Osteoblast (primary cell): ENCODE results near the gene SP7. TPM values are rescaled to one million over a fixed set of nuclear protein-coding genes. Genes with fewer than 3 reads are reported as not detected.

Experiments used
- DNase-seq: peaks from one replicate; pipeline ENCODE4 v3.0.0; 2011; ENCODE audit warnings: low spot score, mixed read lengths; ENCODE audit not compliant: insufficient read length; ENCODE audit errors: missing footprints
- H2AFZ ChIP-seq: 2 replicates; pipeline ENCODE4 v1.6.0; 2011; ENCODE audit warnings: mild to moderate bottlenecking, low read length
- H3K27ac ChIP-seq: 2 replicates; pipeline ENCODE4 v1.5.1; 2011; ENCODE audit warnings: mild to moderate bottlenecking, low read depth, low read length, moderate library complexity
- H3K27me3 ChIP-seq: 2 replicates; pipeline ENCODE4 v1.6.0; 2012; ENCODE audit warnings: mild to moderate bottlenecking, control low read depth, inconsistent platforms, low read length, moderate library complexity; ENCODE audit not compliant: insufficient read depth
- H3K36me3 ChIP-seq: 2 replicates; pipeline ENCODE4 v1.5.1; 2011; ENCODE audit warnings: mild to moderate bottlenecking, low read length, control low read depth, moderate library complexity; ENCODE audit not compliant: insufficient read depth
- H3K4me1 ChIP-seq: 2 replicates; pipeline ENCODE4 v1.5.1; 2011; ENCODE audit warnings: mild to moderate bottlenecking, low read length, control low read depth, moderate library complexity; ENCODE audit not compliant: insufficient read depth
- H3K4me2 ChIP-seq: 2 replicates; pipeline ENCODE4 v1.6.0; 2011; ENCODE audit warnings: mild to moderate bottlenecking, low read length; ENCODE audit not compliant: insufficient read depth
- H3K4me3 ChIP-seq: fragments of 200-600 bp; sonication (generic); 3 replicates; pipeline ENCODE4 v1.5.1; 2012; ENCODE audit warnings: mild to moderate bottlenecking, low read length, inconsistent platforms; ENCODE audit not compliant: insufficient read depth
- H3K79me2 ChIP-seq: 2 replicates; pipeline ENCODE4 v1.6.0; 2012; ENCODE audit warnings: mild to moderate bottlenecking, low read length, control low read depth, inconsistent platforms; ENCODE audit not compliant: insufficient read depth
- H3K9me3 ChIP-seq: 2 replicates; pipeline ENCODE4 v1.5.1; 2011; ENCODE audit warnings: low read depth, low read length, control low read depth
- H4K20me1 ChIP-seq: 2 replicates; pipeline ENCODE4 v1.6.0; 2012; ENCODE audit warnings: mild to moderate bottlenecking, low read length, control low read depth; ENCODE audit not compliant: insufficient read depth
- total RNA-seq: library from RNA; depleted of rRNA; stranded (reverse); fragments of >200 nt; gene quantifications from 2 replicates; pipeline ENCODE4 v1.2.3, GENCODE V29; 2012
- TF ChIP-seq, protein P1 (sequence below): IDR thresholded peaks from 2 replicates; pipeline ENCODE4 v1.5.1; 2011; ENCODE audit warnings: mild to moderate bottlenecking, low read depth, low read length, moderate library complexity; ENCODE audit errors: extremely low read depth

Gene SP7
- total RNA-seq, 1 donor, result not detected

- no peaks in the 10 kb centered on the region for H3K27me3 ChIP-seq
- DNase-seq, result no peak
- H3K4me2 ChIP-seq, result no peak overlapping the region
- H4K20me1 ChIP-seq, result no peaks in the 10 kb centered on the region
- H3K9me3 ChIP-seq, result no peaks in the 10 kb centered on the region
- peak overlapping the region; percentile 63 for H2AFZ ChIP-seq
- TF ChIP-seq, protein P1, sequence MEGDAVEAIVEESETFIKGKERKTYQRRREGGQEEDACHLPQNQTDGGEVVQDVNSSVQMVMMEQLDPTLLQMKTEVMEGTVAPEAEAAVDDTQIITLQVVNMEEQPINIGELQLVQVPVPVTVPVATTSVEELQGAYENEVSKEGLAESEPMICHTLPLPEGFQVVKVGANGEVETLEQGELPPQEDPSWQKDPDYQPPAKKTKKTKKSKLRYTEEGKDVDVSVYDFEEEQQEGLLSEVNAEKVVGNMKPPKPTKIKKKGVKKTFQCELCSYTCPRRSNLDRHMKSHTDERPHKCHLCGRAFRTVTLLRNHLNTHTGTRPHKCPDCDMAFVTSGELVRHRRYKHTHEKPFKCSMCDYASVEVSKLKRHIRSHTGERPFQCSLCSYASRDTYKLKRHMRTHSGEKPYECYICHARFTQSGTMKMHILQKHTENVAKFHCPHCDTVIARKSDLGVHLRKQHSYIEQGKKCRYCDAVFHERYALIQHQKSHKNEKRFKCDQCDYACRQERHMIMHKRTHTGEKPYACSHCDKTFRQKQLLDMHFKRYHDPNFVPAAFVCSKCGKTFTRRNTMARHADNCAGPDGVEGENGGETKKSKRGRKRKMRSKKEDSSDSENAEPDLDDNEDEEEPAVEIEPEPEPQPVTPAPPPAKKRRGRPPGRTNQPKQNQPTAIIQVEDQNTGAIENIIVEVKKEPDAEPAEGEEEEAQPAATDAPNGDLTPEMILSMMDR, result no peak
- H3K27ac ChIP-seq, result no peak overlapping the region
- no peaks in the 10 kb centered on the region for H3K36me3 ChIP-seq
- peaks cover 6% of the 10 kb centered on the region for H3K4me1 ChIP-seq
- H3K4me3 ChIP-seq, result no peak overlapping the region
- no peaks in the 10 kb centered on the region for H3K79me2 ChIP-seq
These were observed 17.1 kb upstream of the SP7 start for GRCh38 chr12:53353257-53353655.

DNA sequence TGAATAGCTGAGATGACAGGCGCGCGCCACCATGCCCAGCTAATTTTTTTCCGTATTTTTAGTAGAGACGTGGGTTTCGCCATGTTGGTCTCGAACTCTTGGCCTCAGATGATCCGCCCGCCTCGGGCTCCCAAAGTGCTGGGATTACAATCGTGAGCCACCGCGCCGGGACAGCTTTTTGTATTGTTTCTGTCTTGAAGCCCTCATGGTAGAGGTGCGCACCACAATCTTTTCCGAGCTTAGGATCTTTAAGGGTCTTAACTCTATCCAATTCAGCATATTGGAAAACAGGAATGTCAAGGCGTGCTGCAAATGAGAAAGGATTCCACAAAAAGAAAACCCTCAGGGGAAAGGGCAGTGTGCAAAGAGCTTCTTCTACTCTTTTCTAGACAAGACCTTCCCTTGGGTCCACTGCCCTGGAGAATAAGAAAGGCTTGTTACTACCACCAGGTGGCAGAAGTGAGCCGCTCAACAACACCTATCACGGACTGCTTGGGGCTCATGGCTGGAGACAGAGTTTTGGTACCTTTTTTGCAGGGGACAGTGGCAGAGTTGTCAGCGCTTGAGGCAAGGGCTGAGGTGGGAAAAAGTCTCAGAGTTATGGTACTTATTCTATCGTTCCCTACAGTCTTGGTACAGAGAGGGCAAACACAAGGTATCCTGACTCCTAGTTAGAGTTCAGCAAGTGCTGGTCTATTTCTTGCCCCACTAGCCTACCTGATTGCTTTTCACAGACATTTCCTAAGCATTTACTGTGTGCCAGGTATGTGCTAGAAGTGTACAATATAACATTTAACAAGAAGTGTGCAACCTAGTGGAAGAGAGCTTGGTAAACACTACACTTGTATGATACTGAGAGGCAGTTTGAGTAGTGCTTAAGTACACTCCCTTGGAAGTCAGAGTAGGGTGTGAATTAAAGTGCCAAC lies 16.4 kb upstream of the SP7 start:
- H3K36me3 ChIP-seq, result no peaks in the 10 kb centered on the region
- H2AFZ ChIP-seq, result peak overlapping the region; percentile 63
- no peaks in the 10 kb centered on the region for H3K79me2 ChIP-seq
- H3K9me3 ChIP-seq, result no peaks in the 10 kb centered on the region
- no peak overlapping the region for H3K4me2 ChIP-seq
- H4K20me1 ChIP-seq, result no peaks in the 10 kb centered on the region
- DNase-seq, result peak; percentile 95
- H3K27ac ChIP-seq, result no peak overlapping the region
- H3K4me1 ChIP-seq, result peaks cover 6% of the 10 kb centered on the region
- TF ChIP-seq, protein P1, result peak; percentile 93
- no peaks in the 10 kb centered on the region for H3K27me3 ChIP-seq
- no peak overlapping the region for H3K4me3 ChIP-seq

GRCh38 chr12:53347905-53348304 lies 11.8 kb upstream of the SP7 start:
- Histone ChIP-seq H3K79me2 (no peaks in the 10 kb centered on the region), H3K4me2 (no peak overlapping the region), H3K9me3 (no peaks in the 10 kb centered on the region), H3K4me3 (no peak overlapping the region), H4K20me1 (no peaks in the 10 kb centered on the region), H3K27ac (no peak overlapping the region), H3K36me3 (no peaks in the 10 kb centered on the region), H2AFZ (no peak overlapping the region), H3K4me1 (peaks cover 23% of the 10 kb centered on the region), H3K27me3 (no peaks in the 10 kb centered on the region)
- TF ChIP-seq, protein P1, result no peak
- DNase-seq, result no peak

- Histone ChIP-seq H4K20me1 (no peaks in the 10 kb centered on the region), H2AFZ (no peak overlapping the region), H3K27me3 (no peaks in the 10 kb centered on the region), H3K4me1 (peaks cover 23% of the 10 kb centered on the region), H3K79me2 (no peaks in the 10 kb centered on the region), H3K4me3 (no peak overlapping the region), H3K9me3 (no peaks in the 10 kb centered on the region), H3K4me2 (no peak overlapping the region), H3K27ac (no peak overlapping the region), H3K36me3 (no peaks in the 10 kb centered on the region)
- no peak for DNase-seq
- TF ChIP-seq, protein P1, result no peak
These were observed 10.3 kb upstream of the SP7 start for GRCh38 chr12:53346491-53346890.
